GM18526 (cell line): Measurements from ENCODE around the gene DIO1.

Source experiments
- POLR2A ChIP-seq: IDR thresholded peaks from 3 replicates; pipeline ENCODE4 v1.6.1; 2011; ENCODE audit not compliant: insufficient read length; ENCODE audit errors: extremely low read depth

The DIO1 gene

GRCh38 chr1:53890522-53890941 lies 3.5 kb upstream of the DIO1 start:
- TF ChIP-seq POLR2A, result no peak

GRCh38 chr1:53891018-53891417 lies 3.0 kb upstream of the DIO1 start:
- no peak for TF ChIP-seq POLR2A

GRCh38 chr1:53891678-53892077 lies 2.3 kb upstream of the DIO1 start:
- TF ChIP-seq POLR2A, result no peak

- TF ChIP-seq POLR2A, result no peak
These were observed 1.1 kb upstream of the DIO1 start for GRCh38 chr1:53892911-53893310.

GRCh38 chr1:53894644-53895043 lies 657 bp downstream of the DIO1 start:
- no peak for TF ChIP-seq POLR2A

GRCh38 chr1:53895421-53895820 lies 1.4 kb downstream of the DIO1 start:
- no peak for TF ChIP-seq POLR2A

- TF ChIP-seq POLR2A, result no peak
These were observed 2.7 kb downstream of the DIO1 start for GRCh38 chr1:53896635-53897229.

GRCh38 chr1:53899206-53899628 lies 5.2 kb downstream of the DIO1 start:
- TF ChIP-seq POLR2A, result no peak

- no peak for TF ChIP-seq POLR2A
These were observed 5.7 kb downstream of the DIO1 start for GRCh38 chr1:53899708-53900107.

- TF ChIP-seq POLR2A, result no peak
These were observed 8.5 kb downstream of the DIO1 start for GRCh38 chr1:53902235-53903138.

GRCh38 chr1:53905509-53905908 lies 11.5 kb downstream of the DIO1 start:
- TF ChIP-seq POLR2A, result no peak

GRCh38 chr1:53906121-53906520 lies 12.1 kb downstream of the DIO1 start:
- TF ChIP-seq POLR2A, result no peak

GRCh38 chr1:53909946-53910345 lies 16.0 kb downstream of the DIO1 start:
- TF ChIP-seq POLR2A, result no peak

- TF ChIP-seq POLR2A, result no peak
These were observed 17.5 kb downstream of the DIO1 start for GRCh38 chr1:53911442-53911841.

GRCh38 chr1:53913352-53914033 lies 19.5 kb downstream of the DIO1 start:
- no peak for TF ChIP-seq POLR2A

GRCh38 chr1:53918343-53918742 lies 24.4 kb downstream of the DIO1 start:
- no peak for TF ChIP-seq POLR2A

- TF ChIP-seq POLR2A, result no peak
These were observed 25.7 kb downstream of the DIO1 start for GRCh38 chr1:53919675-53920066.
